NCI-H2171 treated with DMSO at 0.1 percent for 48 hours (cell line): ENCODE data around the gene FN3KRP.

Experiments used
- DNase-seq: peaks from one replicate; lab custom pipeline; 2025; lab: John Stamatoyannopoulos, UW

Gene FN3KRP

DNA sequence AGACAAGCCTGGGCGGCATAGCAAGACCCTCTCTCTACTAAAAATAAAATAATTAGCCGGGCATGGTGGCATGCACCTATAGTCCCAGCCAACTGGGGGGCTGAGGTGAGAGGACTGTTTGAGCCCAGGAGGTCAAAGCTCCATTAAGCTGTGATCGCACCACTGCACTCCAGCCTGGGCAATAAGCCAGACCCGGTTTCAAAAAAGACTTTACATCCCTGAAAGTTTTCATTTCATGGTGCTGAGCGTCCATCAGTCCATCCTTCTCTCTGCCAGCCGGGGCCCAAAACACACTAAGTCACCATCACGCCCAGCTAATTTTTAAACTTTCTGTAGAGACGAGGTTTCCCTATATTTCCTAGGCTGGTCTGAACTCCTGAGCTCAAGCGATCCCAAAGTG, 28.6 kb upstream of the FN3KRP start:
- no peak for DNase-seq

DNA sequence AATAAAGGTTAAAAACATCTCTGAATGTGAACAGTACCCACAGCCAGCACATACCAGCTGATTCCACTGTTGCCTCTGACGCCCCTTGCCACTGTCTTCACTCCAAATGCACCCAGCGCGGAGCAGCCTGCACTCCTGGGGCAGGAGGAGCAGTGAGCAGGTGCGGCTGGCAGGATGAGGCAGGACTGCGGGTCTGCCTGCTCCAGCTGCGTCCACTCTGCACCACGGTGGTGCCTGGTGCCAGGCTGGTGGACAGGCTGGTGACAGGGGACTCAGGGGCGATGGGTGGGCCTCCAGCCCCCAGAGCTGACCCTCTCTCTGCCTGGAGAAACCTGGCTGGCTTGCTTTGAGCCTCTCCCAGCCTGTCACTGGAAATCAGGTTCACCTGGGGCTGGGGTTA, 27.4 kb upstream of the FN3KRP start:
- DNase-seq = no peak

- DNase-seq = no peak
Observed at GRCh38 chr17:82690786-82691489, 25.6 kb upstream of the FN3KRP start.

DNA sequence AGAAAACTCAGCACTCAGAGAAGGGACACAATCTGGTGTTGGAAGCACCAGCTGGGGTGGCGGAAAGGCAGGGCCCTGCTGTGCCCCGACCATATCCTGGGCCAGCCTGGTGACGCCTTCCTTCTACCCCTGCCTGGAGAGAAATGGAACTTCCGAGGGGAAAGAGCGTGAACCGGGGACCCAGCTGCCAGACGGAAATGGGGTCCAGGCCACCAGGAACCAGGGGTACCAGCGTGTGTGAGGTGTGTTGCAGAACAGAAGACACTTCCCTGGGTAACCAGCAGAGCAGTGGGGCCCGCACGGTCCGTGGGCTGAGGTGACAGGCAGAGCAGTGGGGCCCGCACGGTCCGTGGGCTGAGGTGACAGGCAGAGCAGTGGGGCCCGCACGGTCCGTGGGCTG, 24.8 kb upstream of the FN3KRP start:
- no peak for DNase-seq

DNA sequence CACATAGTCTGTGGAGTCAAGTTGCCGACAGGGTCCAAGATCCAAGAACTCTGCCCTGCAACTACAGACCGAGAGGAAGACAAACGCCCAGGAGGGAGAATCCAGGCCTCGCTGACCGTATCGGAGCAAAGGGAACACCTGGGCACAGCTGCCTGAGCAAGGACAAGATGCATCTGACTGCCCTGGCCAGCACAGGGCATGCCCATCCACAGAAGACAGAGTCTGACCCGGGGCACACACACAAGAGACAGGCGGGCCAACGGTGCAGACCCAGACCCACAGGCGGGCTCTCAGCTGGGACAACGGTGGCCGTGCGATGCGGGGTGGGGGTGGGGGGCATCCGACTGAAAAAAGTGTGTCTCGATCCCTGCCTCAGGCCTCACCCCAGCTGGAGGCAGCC, 24.2 kb upstream of the FN3KRP start:
- no peak for DNase-seq

GRCh38 chr17:82693168-82693867, 23.2 kb upstream of the FN3KRP start:
- no peak for DNase-seq

DNA sequence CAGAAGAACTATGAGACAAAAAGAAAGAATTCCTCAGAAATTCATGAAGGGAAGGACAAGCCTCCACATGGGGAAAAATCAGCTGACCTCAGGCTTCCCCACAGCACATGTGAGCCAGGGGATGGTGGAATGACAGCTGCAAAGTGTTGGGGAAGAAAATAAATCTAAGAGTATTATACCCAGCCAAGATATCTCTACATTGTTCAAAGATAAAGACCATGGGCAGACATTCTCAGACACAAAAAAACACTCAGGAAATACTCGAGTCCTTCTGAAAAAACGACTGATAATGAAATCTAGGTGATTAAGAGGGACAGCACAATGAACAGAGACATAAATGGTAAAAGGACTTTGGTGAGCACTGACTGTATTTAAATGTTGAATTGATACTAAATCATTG, 21.9 kb upstream of the FN3KRP start:
- no peak for DNase-seq

GRCh38 chr17:82696259-82696658, 20.2 kb upstream of the FN3KRP start:
- no peak for DNase-seq

- DNase-seq = no peak
Observed at GRCh38 chr17:82696916-82697807, 19.3 kb upstream of the FN3KRP start.

- no peak for DNase-seq
Observed at GRCh38 chr17:82697808-82698064, 18.8 kb upstream of the FN3KRP start.

DNA sequence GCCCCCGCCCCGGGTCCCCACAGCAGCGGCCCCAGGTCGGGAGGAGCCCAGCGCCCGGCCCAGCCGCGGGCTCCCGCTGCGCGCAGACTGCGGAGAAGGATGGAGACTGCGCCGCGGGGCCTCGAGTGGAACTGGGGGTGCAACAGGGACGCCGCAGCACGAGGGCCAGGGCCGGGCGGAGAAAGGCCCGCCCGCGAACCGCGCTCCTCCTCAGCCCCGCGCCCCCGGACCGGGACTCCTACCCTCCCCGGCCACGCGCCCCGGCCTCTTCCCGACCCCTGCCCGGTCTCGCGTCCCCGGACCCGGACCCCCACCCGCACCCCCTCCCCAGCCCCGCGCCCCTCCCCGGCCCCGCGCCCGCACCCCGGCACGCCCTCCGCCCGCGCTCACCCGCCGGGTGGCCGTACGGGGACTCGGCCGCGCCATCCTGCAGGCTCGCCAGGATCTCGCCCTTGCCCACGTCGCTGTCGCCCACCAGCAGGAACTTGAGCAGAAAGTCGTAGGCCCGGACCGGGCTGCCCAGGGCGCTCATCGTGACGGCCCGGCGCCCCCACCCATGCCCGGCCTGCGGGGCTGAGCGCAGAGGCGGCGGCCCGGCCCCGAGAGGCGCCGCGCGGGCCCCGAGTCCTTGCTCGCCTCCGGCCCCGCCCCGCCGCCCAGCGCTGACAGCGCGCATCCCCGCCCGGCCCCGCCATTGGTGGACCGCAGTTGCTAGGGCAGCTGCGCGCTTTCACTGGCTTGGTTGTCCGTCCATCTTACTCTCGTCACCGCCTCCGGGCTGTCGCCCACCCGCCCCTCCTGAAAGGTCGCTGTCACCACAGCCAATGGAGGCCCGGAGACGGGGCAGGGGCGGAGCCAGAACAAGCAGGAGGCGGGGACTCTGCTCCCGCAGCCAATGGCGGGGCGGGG, 18.2 kb upstream of the FN3KRP start, which contains the start of gene RAB40B:
RAB40B (minus strand) TSS at position 634 of the 909 bp plus-strand sequence; CDS start at position 532, 102 bp downstream.
- peak; percentile 98 for DNase-seq

GRCh38 chr17:82698974-82699442, 17.5 kb upstream of the FN3KRP start:
- no peak for DNase-seq

GRCh38 chr17:82699551-82699950, 17.0 kb upstream of the FN3KRP start:
- no peak for DNase-seq

GRCh38 chr17:82702231-82702927, 14.1 kb upstream of the FN3KRP start:
- DNase-seq = no peak

DNA sequence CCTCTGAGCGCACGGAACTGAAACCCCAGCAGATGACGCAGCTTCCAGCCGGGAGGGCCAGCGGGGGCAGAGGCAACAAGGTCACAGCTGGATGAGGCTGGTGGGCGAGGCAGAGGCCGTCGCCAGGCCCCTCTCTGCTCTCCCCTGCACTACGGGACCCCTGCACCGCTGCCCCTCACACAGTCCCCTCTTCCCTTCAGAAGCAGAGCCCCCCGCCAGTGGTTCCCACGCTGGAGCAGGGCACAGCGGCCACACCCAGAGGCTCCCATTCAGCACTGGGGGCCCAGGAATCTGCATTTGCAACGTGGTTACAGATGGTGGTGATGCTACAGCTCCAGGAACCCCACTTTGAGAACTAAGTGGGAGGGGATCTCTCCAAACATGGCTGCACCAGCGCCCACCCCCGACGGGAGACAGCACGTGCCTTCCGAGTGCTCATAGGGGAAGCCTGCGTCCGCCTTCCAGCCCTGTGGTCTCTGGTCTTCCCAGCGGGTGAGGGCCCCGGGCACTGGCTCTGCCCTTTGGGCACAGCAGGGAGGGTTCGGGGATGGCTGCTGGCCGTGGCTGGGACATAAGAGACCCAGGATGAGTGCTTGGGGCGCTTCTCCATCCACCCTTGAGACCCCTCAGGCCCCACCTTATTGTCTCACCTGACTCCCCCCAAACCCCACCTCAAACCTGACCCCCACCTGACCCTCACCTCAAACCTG, 13.3 kb upstream of the FN3KRP start:
- DNase-seq = no peak

DNA sequence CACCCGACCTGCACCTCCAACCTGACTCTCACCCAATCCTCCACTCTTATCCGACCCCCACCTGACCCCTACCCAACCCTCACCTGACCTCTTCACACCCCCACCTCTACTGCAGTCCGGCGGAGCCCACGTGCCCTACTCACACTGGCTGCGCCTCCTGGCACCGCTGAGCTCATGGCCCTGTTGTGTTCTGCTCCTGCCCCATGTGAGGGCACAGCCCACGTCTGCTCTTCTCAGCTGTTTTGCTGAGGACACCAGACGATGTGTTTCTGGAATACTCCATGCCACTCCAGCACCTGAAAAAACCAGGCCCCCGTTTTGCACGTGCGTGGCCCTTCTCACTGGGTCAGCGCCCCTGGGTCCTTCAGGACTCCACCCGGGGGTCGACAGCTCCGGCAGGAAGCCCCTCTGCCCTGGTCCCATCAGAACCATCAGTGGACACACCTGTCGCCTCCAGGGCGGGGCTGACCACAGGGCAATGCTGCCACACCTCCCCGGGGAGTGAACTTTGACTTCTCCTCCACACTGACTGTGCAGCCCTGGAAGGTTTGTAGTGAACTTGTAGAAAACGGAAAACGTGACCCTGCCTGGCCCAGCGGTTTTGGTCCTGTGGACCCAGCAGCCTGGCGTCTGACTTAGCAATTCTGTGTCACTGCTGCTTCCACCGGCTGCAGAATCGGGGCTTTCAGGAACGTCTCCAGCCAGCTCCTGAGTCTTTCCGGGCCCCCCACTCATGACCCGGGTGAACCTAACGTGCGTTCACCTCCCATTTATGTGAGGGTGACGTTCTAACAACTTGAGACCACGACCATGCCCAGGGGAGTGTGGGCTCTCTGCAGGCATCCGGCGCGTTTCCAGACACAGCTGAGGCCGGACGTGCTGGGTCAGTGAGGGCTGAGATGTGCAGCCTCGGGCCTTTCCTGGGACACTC, 12.3 kb upstream of the FN3KRP start:
- DNase-seq = no peak

DNA sequence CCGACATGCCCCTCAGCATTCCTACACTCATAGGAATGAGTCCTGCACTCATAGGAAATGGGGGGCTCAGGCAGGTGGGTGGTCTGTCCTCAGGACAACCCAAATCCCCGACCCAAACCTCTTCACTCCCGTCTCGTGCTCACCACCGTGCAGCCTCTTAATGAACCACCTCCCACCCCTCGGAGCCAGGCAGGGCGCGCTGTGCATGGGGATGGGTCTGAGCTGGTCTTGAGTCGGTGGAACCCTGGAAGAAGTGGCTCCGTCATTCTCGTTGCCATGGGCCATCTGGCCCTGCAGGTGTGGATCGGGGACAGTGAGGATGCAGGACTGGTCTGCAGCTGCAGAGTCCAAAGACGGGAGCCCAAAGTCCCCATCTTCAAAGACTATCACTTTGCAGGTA, 11.6 kb upstream of the FN3KRP start:
- DNase-seq = no peak

GRCh38 chr17:82705756-82706155, 10.8 kb upstream of the FN3KRP start:
- DNase-seq = no peak

- DNase-seq = no peak
Observed at GRCh38 chr17:82709024-82709675, 7.4 kb upstream of the FN3KRP start.
